DND-41 (cell line): ENCODE results near the gene NDUFAF4.

ENCODE experiments used
- EZH2 ChIP-seq: IDR thresholded peaks from 3 replicates; pipeline ENCODE4 v1.6.1; 2012; ENCODE audit warnings: borderline replicate concordance, low read depth, mild to moderate bottlenecking, moderate library complexity, low read length, inconsistent platforms; ENCODE audit not compliant: severe bottlenecking
- TF ChIP-seq, protein P1 (sequence below): IDR thresholded peaks from 2 replicates; pipeline ENCODE4 v1.5.1; 2012; ENCODE audit warnings: borderline replicate concordance, low read length, moderate library complexity, mild to moderate bottlenecking; ENCODE audit not compliant: poor library complexity, severe bottlenecking; ENCODE audit errors: extremely low read depth

DNA sequence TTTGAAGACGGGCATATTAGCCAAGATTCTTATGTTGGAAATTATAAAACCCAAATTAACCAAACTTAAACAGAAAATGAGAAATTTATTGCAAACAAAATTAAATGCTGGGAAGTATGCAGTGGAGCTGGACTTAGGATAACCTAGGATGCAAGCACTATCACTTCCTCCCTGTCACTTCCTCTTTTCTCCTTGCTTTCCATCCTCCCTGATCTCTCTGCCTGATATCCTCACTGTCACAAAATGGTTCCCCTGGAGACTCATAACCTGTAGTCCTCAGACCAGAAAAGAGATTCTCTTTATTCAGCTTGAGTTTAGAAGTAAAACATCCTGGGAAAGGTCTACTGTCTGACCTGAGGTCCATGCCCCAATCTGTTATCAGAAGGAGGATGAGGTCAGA is 19.4 kb upstream of the NDUFAF4 start:
- TF ChIP-seq, protein P1, sequence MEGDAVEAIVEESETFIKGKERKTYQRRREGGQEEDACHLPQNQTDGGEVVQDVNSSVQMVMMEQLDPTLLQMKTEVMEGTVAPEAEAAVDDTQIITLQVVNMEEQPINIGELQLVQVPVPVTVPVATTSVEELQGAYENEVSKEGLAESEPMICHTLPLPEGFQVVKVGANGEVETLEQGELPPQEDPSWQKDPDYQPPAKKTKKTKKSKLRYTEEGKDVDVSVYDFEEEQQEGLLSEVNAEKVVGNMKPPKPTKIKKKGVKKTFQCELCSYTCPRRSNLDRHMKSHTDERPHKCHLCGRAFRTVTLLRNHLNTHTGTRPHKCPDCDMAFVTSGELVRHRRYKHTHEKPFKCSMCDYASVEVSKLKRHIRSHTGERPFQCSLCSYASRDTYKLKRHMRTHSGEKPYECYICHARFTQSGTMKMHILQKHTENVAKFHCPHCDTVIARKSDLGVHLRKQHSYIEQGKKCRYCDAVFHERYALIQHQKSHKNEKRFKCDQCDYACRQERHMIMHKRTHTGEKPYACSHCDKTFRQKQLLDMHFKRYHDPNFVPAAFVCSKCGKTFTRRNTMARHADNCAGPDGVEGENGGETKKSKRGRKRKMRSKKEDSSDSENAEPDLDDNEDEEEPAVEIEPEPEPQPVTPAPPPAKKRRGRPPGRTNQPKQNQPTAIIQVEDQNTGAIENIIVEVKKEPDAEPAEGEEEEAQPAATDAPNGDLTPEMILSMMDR, result no peak
- no peak for TF ChIP-seq EZH2
